ENCODE data around the gene RPL35. TPM values are rescaled to one million over a fixed set of nuclear protein-coding genes. Genes with fewer than 3 reads are reported as not detected.

Gene RPL35
- polyA plus RNA-seq, 1 donor (not counting 4 experiments of a cell fraction or from before 2014, with no cell fraction given) = 3,325 TPM

DNA sequence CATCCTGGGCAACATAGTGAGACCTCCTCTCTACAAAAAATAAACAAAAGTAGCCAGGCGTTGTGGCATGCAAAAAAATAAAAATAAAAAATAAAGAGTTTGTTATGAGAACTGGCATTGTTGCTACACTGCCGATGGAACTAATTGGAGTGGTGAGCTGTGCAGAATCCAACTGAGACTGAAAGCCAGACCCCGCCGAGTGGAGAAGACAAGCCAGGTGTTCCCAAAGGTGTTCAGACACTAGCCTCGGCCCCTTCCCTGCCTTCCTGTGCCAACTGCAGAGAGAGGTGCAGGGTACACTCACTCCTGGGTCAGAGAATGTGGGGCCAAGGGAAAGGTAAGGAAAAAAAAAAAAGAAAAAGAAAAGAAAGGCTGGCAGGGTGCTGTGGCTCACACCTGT is 46.2 kb downstream of the RPL35 start:
- H3K79me2 ChIP-seq (ENCODE audit: control insufficient read depth, insufficient read depth, low read length) = no peaks in the 10 kb centered on the region
- FAIRE-seq (no peak), DNase-seq (ENCODE audit: low read depth, low spot score) (no peak)
- H3K4me2 ChIP-seq (ENCODE audit: control insufficient read depth, extremely low read depth, insufficient read depth, low read depth, low read length) = no peak overlapping the region
- peaks cover 61% of the 10 kb centered on the region for H3K4me1 ChIP-seq (ENCODE audit: control insufficient read depth, extremely low read depth, insufficient read depth, low read length)
- no peak overlapping the region for H2AFZ ChIP-seq (ENCODE audit: control insufficient read depth, low read length)
- H3K4me3 ChIP-seq (ENCODE audit: control insufficient read depth in 2 of 3, extremely low read depth in 1 of 3, insufficient read depth in 2 of 3, low read depth in 1 of 3, low read length in 3 of 3) = no peak overlapping the region
- no peaks in the 10 kb centered on the region for H3K27me3 ChIP-seq (ENCODE audit: control insufficient read depth, extremely low read depth, insufficient read depth, low read length)
- H3K9me3 ChIP-seq (ENCODE audit: control insufficient read depth, low read depth, low read length) = no peaks in the 10 kb centered on the region
- no peak overlapping the region for H3K27ac ChIP-seq (ENCODE audit: control insufficient read depth, insufficient read depth, low read length)
- H3K36me3 ChIP-seq (ENCODE audit: control insufficient read depth in 2 of 2, extremely low read depth in 1 of 2, insufficient read depth in 2 of 2, low read length in 2 of 2) = no peaks in the 10 kb centered on the region
- TF ChIP-seq CTCF (optimal IDR thresholded peaks at IDR 0.05 in 1 of 3, IDR thresholded peaks at IDR 0.05 in 1 of 3, conservative IDR thresholded peaks at IDR 0.05 in 1 of 3; ENCODE audit: extremely low read depth in 1 of 3, insufficient read depth in 2 of 3, low read length in 3 of 3) (no peak), EZH2 (IDR thresholded peaks at IDR 0.05; ENCODE audit: low read length) (no peak)
- H3K9ac ChIP-seq (ENCODE audit: control insufficient read depth, extremely low read depth, insufficient read depth, low read length) = no peak overlapping the region
- no peaks in the 10 kb centered on the region for H4K20me1 ChIP-seq (ENCODE audit: control insufficient read depth, extremely low read depth, insufficient read depth, low read length)
- dilution Hi-C loops (cut with MboI; ENCODE audit: extremely low pct_ligation_motif_present, low sequenced_read_pairs) = no loop called here
- H3K9me1 ChIP-seq (ENCODE audit: control insufficient read depth, extremely low read depth, insufficient read depth, low read length) = no peaks in the 10 kb centered on the region

GRCh38 chr9:124814164-124814535 is 47.6 kb downstream of the RPL35 start:
- H3K27me3 ChIP-seq (ENCODE audit: control insufficient read depth, extremely low read depth, insufficient read depth, low read length) = no peaks in the 10 kb centered on the region
- no peaks in the 10 kb centered on the region for H3K79me2 ChIP-seq (ENCODE audit: control insufficient read depth, insufficient read depth, low read length)
- no peaks in the 10 kb centered on the region for H3K36me3 ChIP-seq (ENCODE audit: control insufficient read depth in 2 of 2, extremely low read depth in 1 of 2, insufficient read depth in 2 of 2, low read length in 2 of 2)
- dilution Hi-C loops (cut with MboI; ENCODE audit: extremely low pct_ligation_motif_present, low sequenced_read_pairs) = no loop called here
- TF ChIP-seq CTCF (optimal IDR thresholded peaks at IDR 0.05 in 1 of 3, IDR thresholded peaks at IDR 0.05 in 1 of 3, conservative IDR thresholded peaks at IDR 0.05 in 1 of 3; ENCODE audit: extremely low read depth in 1 of 3, insufficient read depth in 2 of 3, low read length in 3 of 3) = no peak
- H4K20me1 ChIP-seq (ENCODE audit: control insufficient read depth, extremely low read depth, insufficient read depth, low read length) = no peaks in the 10 kb centered on the region
- no peak overlapping the region for H3K9ac ChIP-seq (ENCODE audit: control insufficient read depth, extremely low read depth, insufficient read depth, low read length)
- H3K4me3 ChIP-seq (ENCODE audit: control insufficient read depth in 2 of 3, extremely low read depth in 1 of 3, insufficient read depth in 2 of 3, low read depth in 1 of 3, low read length in 3 of 3) = no peak overlapping the region
- no peaks in the 10 kb centered on the region for H3K9me1 ChIP-seq (ENCODE audit: control insufficient read depth, extremely low read depth, insufficient read depth, low read length)
- H3K4me1 ChIP-seq (ENCODE audit: control insufficient read depth, extremely low read depth, insufficient read depth, low read length) = peaks cover 60% of the 10 kb centered on the region
- peak overlapping the region; percentile 65 for H3K4me2 ChIP-seq (ENCODE audit: control insufficient read depth, extremely low read depth, insufficient read depth, low read depth, low read length)
- no peak for DNase-seq (ENCODE audit: low read depth, low spot score)
- no peaks in the 10 kb centered on the region for H3K9me3 ChIP-seq (ENCODE audit: control insufficient read depth, low read depth, low read length)
- H3K27ac ChIP-seq (ENCODE audit: control insufficient read depth, insufficient read depth, low read length) = no peak overlapping the region
- H2AFZ ChIP-seq (ENCODE audit: control insufficient read depth, low read length) = no peak overlapping the region
- peak; percentile 84 for FAIRE-seq
